Inflammatory macrophage (primary cell): ENCODE results near the gene OLAH.
"Not testable (repeated sequence)": the region's sequence is repeated elsewhere in the genome, so short reads cannot be mapped to it uniquely, and the experiment has no call there.

Experiments used
- DNase-seq, 2 donors: peaks; one replicate each; pipeline ENCODE4 v3.0.0-alpha.2; 2020 to 2022
- total RNA-seq, 18 experiments: gene quantifications; one replicate each; lab custom pipeline; 2026; ENCODE audit warnings: mixed read lengths in 6 of 18, inconsistent platforms in 2 of 18; lab: John Stamatoyannopoulos, UW

OLAH gene
- total RNA-seq, result 0 to 0.25 (median 0) reads per million in 18 experiments

DNA sequence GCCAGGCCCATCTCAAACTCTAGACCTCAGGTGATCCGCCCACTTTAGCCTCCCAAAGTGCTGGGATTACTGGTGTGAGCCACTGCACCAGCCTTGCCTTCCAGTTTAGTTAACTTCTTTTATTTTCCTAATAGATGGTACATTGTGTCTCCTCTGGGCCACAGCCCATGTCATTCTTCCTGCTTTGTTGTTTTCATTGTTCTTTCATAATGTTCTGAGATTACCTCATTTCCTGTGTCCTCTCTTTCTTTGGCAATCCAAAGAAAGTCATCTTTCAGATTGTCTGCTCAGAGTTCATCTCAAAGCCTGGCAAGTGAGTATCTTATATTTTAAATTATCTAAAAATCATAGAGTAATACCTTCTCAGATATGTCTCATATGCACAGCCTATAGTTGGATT lies at the start of gene OLAH:
OLAH (plus strand) TSS at position 270 of the 400 bp plus-strand sequence. CDS start 3,346 bp downstream, outside the sequence.
- peak; percentile 19 to 61 for DNase-seq

DNA sequence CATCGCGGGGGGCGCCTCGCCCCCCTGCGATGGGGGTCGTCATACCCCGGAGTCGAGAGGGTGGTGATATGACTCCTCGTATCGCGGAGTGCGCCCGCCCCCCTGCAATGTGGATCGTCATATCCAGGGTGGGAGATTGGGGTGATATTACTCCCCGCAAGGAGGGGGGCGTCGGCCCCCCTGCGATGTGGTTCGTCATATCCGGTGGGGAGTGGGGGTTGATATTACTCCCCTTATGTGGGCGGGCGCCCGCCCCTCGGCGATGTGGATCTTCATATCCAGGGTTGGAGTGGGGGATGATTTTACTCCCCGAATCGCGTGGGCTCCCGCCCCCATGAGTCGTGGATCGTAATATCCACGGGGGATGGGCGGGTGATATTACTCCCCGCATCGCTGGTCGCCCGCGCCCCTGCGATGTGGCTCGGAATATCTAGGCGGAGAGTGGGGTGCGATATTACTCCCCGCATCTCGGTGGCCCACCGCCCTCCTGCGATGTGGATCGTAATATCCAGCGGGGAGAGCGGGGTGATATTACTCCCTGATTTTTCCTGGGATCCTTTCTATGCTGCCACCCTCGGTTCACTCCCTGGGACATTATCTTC lies 47.7 kb upstream of the OLAH start:
- DNase-seq, result no peak

DNA sequence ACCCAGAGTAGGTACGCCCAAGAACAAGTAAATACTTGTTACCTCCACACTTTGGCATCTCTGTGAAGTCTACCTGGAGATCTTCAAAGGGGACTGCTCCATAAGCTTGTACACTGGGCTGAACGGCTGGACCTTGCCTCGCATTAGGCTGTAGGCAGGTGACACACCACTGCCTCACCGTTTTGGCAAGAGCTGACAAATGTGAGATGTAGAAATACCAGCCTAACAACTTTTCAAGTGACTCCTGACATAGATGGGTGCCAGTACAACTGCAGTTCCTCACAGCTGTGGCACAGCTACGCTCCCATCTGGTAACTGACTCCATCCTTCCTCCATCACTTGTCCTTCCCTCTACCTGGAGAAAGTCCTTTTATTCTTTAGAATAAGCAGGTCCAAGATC lies 30.2 kb upstream of the OLAH start:
- DNase-seq, result not testable (repeated sequence)

DNA sequence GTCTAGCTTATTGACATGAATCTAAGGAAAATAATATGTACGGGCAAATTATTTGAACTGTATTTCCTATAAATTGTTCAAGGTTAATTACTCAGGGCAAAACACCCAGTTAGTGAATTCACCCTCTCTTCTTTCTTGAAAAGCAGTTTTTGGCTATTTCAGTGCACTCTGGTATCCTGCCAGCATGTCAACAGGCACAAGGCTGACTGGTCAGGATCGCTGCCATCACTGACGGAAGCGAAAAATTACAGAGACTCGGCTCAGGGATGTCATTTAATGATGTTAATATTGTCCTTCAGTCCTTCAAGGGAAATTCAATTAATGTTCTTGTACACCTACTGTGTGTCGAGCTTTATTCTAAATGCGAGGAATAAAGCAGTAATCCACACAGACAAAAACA lies 28.3 kb upstream of the OLAH start:
- DNase-seq, result no peak

DNA sequence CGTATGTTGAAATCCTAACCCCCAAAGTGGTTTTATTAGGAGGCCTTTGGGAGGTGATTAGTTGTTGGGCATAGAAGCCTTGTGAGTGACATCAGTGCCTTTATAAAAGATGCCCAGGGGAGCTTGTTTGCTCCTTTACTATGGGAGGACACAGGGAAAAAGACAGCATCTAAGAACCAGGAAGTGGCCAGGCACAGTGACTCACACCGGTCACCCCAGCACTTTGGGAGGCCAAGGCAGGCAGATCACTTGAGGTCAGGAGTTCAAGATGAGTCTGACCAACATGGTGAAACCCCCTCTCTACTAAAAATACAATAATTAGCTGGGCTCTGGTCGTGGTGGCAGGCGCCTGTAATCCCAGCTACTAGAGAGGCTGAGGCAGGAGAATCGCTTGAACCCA lies 22.8 kb upstream of the OLAH start:
- DNase-seq, result peak; percentile 56 to 57

DNA sequence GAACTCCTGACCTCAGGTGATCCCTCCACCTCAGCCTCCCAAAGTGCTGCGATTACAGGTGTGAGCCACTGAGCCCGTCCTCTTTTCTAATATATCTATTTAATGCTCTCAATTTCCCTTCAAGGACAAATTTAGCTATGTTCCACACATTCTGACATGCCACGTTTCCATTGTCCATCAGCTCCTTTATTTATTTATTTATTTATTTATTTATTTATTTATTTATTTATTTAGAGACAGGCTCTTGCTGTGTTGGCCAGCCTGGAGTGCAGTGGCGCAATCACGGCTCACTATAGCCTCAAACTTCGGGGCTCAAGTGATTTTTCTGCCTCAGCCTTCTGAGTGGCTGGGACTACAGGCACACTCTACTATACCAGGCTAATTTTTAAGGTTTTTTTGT lies 20.7 kb upstream of the OLAH start:
- DNase-seq, result not testable (repeated sequence)

DNA sequence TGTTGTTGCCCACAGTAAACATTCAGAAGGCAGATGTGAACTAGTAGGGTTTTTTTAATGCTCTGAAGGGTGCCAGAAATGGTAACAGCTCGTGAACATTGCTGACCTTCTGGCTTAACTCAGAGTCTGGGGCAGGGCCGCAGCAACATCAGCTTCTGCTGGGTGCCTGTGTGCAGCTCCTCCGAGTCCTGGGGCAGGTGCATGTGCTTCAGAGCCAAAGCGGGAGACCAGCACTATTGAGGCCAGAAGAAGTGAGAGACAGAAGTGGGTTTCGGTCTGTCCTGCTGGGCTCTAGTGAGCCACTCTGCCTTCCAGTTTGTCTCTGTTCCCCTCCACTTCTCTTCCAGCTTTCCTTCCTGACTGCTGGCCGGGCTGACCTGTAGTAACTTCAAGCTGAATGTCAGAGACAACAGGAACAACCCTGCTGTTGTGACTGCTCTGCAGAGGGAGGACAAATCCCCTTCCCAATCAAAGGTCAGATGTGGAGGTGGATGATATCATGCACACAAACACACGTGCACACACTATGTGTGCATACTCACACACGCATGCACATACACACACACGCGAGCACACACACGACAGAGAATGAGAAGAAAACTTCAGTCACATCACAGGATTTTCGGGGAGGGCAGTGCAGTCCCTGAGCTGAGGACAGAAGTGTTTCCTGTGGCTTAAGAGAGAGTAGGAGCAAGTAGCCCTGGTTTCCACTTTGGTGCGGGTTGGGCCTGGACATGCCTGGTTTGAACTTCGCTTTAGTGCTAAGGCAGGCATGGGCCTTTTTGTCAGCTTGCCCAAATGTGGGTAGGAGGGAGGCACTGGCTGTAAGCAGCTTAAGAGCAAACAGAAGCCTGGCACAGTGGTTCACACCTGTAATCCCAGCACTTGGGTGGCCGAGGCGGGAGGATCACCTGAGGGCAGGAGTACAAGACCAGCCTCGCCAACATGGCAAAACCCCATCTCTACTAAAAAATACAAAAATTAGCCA lies 19.4 kb upstream of the OLAH start:
- DNase-seq, result not testable (repeated sequence)

DNA sequence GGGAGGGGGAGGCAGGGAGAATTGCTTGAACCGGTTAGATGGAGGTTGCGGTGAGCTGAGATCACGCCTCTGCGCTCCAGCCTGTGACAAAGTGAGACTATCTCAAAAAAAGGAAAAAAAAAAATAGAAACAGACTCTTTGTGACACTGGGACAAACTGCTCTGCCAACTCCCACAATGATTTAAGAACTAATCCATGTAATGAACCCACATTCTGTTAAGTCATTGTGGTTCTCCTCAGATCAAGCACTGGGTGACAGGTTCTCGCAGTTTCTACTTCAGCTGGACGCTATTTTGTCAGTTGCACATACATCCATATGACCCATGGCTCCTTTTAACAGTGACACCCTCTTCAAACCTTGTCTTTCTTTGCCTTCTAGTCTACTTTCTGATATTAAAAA lies 18.7 kb upstream of the OLAH start:
- peak in 1 of 2 donors; percentile 4 for DNase-seq

DNA sequence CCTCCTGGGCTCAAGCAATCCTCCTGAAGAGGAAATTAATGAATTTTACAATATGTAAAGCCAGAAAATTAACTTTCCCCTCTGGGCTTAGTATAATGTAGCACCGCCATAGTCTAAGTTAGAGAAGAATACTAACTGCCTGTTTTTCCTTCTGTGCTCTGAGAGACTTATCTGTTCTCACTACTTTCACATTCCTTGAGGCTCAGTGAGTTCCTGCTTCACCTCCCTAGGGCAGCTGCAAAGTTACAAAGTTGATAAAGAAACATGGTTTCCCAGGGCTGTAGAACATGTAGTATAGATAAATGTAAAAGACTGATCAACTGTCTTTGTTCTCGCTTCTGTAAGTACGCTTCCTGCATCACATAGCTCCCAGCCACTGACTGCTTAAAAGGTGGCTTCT lies 16.0 kb upstream of the OLAH start:
- DNase-seq, result no peak

DNA sequence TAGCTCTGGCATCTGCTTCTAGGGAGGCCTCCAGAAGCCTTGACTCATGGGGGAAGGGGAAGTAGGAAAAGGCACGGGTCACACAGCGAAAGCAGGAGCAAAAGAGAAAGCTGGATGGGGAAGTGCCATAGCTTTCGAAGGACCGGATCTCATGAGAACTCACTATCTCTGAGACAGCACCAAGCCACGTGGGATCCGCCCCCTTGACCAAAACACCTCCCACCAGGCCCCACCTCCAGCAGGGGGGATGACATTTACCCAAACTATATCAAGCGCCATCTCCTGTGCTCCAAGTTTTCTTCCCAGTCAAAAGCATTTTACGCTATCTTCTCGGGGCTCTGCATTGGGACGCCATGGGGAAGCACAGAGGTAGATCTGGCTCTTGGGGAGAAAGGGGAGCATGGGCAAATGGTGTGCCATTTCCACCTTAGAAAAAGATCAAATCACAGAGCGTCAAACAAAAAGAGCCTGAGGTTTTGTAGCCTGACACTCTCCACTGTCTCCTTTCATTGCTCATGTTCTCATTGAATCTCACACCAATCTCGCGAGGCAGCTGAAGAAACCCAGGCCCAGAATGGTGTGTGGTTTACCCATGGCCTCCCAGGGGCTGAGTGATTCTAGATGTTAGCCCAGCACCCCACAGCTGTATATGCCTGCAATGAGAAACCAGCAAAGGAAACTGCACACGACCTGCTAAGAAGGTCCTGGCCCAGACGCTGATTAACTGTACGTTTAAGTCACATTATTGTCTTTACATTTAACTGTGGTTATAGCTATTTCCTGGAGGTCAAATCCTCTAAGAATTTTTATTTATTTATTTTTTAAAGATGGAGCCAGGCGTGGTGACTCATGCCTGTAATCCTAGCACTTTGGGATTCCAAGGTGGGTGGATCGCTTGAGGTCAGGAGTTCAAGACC lies 8.1 kb upstream of the OLAH start:
- peak; percentile 90 to 93 for DNase-seq

DNA sequence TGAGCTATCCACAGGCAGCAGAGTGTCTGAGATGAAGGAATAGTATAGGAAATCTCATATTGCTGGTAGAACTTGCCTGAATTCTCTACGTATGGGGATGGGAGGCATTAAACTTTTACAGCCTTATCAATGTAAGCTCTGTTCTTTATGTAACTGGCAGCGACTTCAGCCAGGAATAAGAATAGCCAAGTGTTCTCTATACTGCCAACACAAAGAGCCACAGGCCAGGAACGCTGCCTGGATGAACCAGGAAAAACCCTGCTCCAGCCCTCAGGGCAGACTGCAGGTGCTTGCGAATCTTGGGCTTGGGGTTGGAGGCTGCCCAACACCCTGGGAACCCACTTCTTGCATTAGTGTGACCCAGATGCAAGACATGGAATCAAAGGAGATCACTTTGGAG lies 6.1 kb upstream of the OLAH start:
- no peak for DNase-seq

DNA sequence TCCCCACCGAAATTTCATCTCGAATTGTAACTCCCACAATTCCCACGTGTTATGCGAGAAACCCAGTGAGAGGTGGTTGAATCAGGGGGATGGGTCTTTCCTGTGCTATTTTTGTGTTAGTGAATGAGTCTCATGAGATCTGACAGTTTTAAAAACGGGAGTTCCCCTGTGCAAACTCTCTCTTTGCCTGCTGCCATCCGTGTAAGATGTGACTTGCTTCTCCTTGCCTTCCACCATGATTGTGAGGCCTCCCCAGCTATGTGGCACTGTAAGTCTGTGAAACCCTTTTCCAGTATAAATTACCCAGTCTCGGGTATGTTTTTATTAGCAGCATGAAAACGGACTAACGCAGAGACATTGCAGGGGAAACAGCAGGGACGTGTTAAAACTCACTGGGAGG lies 5.3 kb upstream of the OLAH start:
- no peak for DNase-seq

DNA sequence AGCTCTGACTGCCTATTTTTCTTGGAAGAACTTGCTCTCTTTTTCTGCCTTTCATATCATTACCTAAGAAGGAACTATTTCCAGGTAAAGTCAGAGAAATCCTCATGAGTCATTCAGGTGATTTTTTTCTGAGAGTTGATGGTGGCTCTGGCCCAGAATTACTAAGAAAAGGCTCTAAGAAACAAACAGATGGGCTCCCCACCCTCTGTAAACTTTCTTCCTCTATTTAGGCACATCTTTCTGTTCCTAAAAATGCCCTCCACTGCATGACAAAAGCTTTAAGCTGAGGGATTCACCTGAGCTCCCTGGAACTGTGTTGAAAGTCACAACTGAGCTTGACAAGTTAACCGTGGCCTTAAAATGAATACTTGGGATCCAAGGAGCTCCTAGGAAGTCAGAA lies 1.6 kb downstream of the OLAH start:
- no peak for DNase-seq

DNA sequence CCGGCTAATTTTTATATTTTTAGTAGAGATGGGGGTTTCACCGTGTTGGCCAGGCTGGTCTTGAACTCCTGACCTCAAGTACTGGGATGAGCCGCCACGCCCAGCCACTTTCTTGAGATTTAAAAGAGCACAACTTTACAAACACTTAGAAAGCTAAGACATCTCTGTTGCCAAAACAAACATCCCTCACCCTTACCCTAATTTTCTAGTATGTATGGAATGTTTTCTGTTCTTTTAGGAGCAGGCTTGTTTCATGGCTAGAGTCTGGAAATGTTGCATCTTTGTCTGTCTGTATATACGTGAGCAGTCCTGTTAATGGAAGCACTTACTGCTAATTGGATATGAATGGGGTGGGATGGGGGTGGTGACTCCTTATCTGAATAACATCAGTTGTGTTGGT lies 2.9 kb downstream of the OLAH start:
- no peak for DNase-seq

DNA sequence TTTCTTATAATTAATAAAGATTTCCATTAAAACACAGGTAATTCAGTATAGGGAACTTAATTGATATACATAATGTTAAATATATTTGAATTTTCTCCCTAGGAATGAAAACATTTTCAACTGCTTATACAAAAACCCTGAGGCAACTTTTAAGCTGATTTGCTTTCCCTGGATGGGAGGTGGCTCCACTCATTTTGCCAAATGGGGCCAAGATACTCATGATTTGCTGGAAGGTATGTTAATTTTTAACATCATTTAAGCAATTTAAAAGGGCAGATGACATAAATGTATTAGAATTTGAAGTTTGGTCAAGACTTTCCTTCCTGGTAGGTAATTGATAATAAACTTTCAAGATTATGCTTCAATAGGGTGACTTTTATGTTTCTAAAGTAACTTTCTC lies 5.8 kb downstream of the OLAH start:
- no peak for DNase-seq

DNA sequence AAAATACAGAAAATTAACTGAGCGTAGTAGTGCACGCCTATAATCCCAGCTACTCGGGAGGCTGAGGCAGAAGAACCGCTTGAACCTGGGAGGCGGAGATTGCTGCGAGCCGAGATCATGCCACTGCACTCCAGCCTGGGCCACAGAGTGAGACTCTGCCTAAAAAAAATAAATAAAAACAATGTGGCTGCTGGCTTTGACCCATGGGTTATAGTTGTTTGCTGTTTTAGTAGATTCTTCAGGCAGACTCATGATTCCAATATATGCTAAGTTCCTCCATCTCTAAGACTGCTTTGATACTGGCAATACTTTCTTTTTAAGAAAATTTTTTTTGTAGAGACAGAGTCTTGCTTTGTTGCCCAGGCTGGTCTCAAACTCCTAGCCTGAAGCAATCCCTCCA lies 8.4 kb downstream of the OLAH start:
- no peak for DNase-seq

DNA sequence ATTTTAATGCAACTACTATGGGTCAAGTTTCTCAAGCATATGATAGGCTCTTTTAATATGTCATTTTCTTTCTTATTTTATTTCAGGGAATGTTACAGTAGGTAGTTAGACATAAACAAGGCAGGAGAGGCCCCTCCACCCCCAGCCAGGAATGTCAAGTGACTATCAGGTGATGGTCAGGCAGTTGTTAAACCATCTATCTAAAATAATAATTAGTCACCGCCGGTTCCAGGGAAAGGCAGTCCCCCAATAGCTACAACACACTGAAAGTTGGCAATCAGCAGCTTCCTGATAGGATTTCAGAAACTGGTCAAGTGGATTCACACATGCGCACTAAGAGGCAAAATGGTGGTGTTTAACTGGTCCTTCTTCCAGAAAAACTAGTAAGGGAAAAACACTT lies 9.3 kb downstream of the OLAH start:
- no peak for DNase-seq

DNA sequence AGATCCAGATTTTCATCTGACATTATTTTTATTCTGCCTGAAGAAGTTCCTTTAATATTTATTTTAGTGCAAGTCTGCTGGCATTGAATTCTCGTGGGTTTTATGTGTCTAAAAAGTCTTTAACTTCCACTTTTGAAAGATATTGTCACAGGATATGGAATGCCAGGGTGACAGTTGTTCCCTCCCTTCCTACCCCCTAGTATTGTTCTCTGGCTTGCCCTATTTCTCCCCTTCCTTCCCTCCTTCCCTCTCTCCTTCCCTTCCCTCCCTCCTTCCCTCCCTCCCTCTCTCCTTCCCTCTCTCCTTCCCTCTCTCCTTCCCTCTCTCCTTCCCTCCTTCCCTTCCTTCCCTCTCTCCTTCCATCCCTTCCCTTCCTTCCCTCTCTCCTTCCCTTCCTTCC lies 14.9 kb downstream of the OLAH start:
- no peak for DNase-seq

DNA sequence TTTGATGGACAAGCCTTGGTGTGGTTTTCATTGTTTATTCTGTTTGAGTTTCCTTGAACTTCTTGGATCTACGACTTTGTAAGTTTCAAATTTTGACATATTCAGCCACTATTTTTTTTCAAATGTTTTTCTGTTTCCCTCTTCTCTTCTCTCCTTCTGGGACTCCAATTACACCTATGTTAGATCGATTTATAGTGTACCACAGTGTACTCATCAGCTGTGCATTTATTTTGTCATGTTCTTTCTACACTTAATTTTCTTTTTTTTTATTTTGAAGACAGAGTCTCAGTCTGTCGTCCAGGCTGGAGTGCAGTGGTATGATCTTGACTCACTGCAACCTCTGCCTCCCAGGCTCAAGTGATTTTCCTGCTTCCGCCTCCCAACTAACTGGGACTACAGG lies 16.2 kb downstream of the OLAH start:
- no peak for DNase-seq

DNA sequence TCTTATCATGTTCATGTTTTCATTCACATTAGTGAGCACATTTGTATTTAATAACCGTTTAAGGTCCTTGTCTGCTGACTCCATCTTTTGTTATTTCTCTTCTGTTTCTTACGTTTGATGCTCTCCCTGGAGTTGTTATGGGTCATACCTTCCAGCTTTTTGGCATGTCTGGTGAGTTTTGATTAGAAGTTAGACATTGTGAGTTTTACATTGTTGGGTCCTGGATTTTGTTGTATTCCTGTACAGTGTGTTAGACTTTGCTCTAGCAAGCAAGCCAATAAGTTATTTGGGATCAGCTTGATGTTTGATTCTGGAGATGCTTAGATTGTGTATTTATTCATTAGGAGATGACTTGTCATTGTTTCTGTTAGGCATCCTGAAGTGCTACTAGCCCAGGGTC lies 16.9 kb downstream of the OLAH start:
- DNase-seq, result no peak

DNA sequence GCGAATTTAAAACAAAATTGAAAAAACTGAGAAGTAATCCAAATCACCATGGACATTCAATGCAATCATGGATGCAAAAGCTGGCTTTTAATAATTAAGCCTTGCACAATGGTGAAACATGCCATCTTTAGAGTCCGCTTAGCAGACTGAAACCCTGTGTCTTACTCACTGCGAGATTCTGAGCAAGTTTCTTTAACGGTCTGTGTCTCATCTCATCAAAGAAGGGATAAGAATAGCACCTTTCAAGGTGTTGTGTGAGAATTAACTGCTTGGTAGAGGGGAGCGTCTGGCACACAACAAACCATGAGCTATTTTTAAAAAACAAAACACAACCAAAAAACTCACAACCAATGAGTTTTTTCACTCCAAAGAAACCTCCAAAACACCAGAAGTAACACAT lies 23.4 kb downstream of the OLAH start:
- no peak for DNase-seq

DNA sequence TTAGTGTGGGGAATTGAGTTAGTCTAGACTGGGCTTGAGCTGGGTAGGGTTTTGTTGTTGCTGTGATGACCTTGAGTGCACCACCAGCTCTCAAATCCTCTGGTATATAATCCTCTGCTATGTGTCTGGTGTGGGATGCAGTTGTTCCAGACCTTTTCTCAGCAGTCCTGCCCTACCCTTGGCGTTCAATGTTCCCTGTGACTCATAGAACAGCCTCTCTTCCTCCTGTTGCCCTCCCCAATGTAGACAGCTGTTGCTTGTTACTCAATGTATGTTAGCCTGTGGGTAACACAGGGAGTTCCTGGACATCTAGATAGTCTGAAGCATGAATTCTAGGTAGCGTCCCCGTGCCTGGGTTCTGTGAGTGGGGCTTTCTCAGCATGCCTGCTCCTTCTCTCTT lies 25.1 kb downstream of the OLAH start:
- DNase-seq, result no peak

DNA sequence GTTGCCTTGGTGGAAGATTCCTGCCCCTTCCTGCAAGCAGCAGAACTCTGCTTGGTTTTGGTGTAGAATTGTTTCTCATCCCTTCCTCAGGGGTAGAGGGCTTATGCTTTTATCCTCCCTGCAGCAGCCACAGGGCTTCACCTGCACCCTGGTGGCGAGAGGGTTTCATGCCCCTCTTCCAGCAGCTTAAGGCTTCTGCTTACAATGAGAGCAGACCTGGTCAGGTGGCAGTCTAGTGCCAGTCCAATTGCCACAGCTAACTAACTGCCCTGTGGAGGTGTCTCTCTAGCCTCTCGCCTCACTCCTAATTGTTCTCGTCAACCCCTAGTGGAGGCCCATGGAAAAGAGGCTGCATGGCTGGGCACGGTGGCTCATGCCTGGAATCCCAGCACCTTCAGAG lies 25.5 kb downstream of the OLAH start:
- DNase-seq, result no peak
